Stimulated activated CD4-positive, alpha-beta T cell treated with anti-CD3 and anti-CD28 coated beads, Interleukin-15, amount 100 ng/mL, for 1 hour (primary cell): ENCODE data around the gene ORC3.
"Not testable (repeated sequence)": the region's sequence is repeated elsewhere in the genome, so short reads cannot be mapped to it uniquely, and the experiment has no call there.

Experiments
- DNase-seq, 2 donors: peaks; one replicate each; pipeline ENCODE4 v3.0.0-alpha.2; 2020; ENCODE audit warnings: low read depth in 1 of 2, low spot score in 1 of 2

The ORC3 gene

DNA sequence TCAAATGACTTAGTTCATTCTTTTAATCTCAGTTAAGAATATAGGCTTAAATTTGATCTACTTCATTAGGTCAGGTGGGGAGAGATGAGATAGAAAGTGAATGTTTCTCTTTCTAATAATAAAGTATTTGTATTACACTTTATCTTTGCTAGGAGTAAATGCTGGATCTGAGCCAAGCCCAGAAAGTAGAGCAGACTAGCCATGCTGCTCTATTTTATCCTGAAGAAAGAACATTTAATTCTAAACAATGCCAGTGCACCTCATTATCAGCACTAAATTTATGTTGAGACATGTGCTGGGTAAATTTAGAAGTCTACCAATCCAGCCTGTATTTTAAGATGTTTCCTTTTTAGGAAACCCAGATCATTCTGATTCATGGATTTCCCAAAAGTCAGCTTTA is 68.6 kb downstream of the ORC3 start:
- DNase-seq, result no peak

DNA sequence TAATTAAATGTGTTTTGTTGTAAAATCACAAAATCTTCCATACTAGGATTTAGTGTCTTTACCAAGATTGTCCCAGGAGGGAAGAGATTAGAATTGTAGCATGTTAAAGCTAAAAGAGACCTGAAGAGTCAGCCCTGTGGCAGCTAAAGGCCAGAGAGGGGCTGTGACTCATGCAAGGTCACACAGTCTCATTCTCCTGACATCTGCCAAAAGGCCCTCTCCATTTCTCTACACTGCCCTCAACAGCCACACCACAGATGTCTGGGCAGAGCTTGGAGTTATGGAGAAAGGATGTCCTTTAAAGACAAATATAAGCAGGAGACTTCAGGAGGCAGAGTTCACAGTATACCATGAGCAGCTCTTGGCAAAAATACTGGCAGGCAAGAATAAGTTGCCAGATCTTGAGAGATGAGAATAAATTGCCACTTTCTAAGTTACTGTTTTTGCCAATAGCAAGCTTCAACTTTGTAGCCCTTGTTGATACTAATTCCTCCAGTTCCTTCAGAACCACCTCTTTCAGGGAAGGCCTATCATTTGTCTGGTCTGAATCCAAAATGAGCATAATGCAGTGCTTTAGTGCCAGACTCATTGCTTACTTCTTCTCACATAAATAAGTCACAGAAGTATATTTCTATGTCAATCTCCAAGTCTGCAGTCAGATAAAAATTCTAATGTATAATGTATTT is 70.4 kb downstream of the ORC3 start:
- no peak for DNase-seq

DNA sequence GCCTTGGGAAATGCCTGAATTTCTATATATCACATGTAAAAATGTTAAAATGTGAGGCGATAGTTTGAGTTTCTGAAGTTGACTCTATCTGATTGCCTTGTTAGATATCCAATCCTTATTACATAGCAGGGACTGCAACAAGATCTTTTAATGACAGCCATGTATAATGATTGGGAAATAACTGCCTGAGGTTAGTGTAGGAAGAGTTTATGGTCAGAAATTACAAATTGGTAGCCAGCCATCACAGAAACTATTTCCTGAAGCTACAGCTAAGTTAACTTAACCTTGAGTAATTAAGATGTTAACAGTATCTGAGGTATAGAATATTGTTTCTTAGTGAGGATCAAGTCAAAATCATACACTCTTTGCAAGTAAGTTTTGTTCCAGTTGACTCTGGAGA is 71.1 kb downstream of the ORC3 start:
- no peak for DNase-seq

DNA sequence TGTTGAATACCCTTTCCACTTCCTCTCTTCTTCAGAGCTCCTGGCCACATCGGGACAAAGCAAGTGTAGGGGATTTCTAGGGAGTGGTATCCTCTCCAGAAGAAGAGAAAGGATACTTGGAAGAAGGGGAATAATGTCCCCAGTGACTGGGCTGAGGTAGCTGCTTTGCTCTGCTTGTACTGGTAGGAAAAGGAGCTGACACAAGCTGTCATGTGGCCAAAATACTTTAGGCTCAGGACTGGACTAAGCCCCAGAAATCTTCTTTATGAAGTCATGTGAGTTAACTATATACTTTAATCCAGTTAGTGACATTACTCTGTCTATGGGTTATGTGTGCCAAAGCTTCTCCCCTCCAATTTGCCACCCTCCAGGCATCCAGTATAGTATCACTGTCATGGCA is 71.6 kb downstream of the ORC3 start:
- DNase-seq, result no peak

DNA sequence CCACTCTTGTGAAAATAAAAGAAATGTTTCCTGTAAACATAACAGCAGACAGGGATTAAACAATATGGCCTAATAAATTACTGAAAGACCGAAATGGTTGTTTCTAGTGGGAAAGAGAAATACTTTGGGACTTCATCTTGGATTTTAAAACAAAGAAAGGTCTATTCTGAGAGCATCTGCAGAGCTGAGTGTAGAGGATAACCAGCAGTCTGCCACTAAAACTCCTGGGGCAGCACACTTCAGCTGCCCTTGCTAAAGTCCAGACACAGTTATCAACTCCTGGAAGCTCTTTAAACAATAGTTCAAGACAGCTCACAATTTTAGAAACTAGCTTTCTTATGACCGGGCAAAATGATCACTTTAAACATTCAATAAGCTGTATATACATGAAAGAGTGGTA is 73.5 kb downstream of the ORC3 start:
- no peak for DNase-seq

DNA sequence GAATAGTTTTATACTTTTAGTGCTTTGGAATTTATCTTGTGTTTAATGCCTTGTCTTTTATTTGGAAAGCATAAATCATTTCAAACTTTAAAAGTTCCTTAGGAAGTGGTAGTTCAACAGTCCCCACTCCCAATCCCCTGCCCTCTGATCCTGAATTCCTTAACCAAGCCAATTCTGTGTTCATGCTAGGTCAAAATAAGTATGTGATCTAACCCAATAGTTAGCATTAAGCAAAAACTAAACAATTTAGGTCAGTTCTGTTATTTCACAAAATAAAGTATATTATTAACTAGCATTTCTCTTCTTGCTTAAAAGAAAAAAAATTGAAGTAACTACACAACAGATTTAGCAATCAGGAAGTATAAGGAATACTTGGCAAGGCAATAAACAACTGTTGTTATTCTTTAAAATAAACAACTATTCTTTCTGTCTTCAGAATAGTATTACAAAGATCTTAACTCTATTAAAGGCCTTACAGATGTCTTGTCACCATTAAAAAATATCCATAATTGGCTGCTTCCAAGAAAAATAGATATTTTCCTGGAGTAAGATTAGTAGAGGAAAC is 75.1 kb downstream of the ORC3 start:
- no peak for DNase-seq

DNA sequence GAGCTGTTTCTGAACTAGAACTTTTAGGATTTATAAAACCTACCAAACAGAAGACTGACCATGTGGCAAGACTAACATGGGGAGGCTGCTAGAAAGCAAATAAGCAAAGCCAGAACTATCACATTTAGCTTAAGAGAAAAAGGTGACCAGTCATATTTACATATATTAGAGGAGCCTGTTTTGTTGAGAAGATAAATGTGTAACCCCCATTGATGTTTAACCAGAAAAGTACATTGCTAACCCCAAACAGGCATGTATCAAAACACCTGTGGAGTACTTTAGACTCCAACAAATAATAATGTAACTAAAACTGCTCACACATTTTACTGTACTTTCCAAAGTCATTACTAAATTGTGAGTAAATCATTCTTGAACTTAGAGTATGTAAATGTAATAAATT is 77.1 kb downstream of the ORC3 start:
- DNase-seq, result no peak

DNA sequence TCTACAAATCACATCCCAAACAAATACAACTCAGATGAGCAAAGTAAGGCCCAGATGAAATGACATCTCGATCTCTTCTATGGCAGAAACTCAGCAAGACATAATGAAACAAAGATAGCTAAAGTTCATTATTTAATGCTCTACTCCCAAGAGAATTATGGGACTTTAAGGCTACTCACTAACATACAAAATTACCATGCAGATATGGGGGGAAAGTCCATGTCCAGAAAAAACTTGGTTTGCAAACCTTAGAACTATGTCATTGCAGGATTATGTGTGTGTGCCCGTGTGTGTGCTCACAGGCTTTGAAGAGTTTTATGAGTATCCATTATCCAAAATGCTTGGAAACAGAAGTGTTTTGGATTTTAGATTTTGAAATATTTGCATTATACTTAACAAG is 78.1 kb downstream of the ORC3 start:
- DNase-seq, result no peak

DNA sequence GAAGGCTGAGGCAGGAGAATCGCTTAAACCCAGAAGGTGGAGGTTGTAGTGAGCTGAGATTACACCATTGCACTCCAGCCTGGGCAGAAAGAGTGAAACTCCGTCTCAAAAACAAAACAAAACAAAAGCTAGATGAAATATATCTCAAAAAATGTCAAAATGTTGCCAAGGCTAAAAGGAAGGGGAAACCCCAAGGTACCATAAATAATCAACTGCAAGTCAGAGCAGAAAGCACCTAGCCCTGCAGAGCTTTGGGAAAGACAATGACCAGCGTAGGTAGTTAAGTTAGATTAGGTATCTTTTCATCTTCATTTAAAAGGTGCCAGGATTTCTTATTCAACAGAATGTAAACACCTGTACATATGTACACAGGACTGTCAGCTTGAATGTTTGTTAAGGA is 79.1 kb downstream of the ORC3 start:
- no peak for DNase-seq

DNA sequence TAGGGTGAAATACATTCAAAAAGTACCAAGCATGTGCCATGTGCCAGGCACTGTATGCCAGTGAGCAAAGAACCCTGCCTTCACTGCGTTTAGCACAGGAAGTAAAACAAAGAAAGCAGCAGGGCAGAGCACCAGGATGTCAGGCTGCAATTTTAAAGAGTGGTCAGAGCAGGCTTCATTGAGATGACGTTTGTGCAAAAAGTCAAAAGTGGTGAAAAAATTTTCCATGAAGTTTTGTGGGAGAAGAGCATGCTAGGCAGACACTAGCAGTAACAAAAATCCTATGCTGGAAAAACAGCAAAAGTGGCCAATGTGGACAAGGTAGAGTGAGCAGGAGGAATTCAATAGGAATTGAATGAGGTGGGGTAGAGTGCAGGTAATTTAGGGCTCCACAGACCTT is 80.8 kb downstream of the ORC3 start:
- no peak for DNase-seq

DNA sequence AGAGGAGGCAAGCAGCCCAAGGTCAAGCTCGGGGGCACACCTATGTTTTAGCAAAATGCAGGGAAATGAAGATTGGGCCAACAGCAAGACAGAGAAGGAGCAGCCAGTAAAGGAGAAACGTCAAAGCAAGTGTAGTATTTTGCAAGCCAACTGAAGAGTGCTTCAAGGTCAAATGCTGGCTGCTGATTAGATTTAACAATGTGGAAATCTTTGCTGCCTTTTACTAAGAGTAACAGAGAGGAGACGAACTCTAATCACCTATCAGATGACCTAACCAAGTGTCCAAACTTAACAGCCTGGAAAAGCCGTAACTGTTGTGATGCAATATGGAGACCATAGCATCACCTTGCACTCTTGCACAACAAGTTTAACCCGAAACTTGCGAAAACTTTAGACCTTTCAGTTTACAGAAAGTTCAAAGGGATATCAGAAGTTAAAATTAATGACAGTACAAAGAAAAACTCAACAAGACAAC is 81.7 kb downstream of the ORC3 start:
- DNase-seq, result no peak

DNA sequence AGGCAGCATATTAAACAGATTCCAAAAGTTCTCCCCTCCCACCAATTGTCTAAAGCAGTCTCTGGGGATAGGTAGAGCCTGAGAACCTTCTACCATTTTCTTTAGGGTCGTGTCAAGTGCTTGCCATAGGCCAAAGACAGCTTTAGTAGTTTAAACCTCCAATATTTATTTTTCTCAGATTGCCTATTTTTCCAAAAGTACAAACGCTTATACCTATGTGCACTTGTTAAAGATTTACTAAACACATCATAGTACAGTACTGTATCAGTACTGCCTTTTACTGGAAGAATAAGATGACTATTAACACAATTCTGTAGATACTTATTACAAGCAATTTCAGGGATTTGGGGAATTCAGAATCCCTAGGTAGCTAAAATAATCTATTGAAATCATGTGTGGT is 82.7 kb downstream of the ORC3 start:
- DNase-seq, result no peak

DNA sequence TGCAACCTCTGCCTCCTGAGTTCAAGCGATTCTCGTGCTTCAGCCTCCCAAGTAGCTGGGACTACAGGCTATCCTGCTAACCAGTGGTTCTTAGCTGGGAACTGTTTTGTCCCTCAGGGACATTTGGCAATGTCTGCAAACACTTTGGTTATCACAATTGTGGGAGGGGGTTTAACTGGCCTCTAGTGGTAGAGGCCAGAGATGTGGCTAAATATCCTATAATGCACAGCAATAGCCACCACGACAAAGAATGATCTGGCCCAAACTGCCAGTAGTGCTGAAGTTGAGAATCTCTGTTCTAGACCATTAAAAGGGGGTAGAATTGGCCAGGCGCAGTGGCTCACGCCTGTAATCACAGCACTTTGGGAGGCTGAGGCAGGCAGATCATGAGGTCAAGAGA is 83.3 kb downstream of the ORC3 start:
- DNase-seq, result no peak

DNA sequence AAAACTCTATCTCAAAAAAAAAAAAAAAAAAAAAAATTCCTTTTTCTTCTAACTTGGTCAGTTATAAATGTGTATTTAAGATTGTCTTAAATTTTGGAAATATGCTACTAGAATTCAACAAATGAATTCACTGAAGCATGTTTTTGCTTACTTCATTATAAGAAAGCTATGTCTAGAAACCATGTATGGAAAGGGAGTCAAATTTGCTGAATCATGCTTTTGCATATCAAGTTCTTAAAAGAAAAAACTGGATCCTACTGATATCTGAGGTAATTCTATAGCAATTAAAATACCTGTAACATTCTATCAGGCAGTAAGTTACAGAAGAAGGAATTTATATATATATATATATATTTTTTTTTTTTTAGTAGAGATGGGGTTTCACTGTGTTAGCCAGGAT is 84.4 kb downstream of the ORC3 start:
- DNase-seq, result no peak

DNA sequence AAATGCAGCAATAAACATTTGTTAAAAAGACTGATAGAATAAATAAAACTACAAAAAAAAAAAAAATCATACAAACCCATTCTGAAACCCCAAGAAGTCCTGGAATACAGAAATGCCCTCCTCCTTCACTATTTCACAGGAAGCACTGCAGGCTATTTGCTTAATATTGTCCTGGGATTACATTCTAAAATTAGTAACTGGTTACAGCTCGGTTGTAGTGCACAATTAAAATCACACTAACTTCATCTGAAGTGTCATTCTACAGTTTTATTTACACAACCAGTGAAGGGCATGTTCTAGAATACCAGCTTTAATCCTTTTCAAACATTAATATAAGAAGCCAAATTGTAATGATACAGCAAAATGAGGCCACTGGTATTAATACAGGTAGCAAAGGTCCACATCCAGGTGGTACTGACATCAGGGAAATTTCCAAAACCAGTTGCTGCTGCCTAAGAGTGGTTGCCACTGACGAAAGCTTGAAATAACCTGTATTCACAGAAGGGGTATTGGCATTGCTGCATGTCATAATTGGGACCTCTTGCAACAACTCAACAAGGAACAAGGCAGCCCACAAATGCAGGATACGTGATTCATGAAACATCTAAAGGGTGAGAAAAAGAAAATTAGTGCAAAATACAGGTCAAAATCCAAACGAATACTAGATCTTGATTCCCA is 85.2 kb downstream of the ORC3 start:
- DNase-seq, result no peak

DNA sequence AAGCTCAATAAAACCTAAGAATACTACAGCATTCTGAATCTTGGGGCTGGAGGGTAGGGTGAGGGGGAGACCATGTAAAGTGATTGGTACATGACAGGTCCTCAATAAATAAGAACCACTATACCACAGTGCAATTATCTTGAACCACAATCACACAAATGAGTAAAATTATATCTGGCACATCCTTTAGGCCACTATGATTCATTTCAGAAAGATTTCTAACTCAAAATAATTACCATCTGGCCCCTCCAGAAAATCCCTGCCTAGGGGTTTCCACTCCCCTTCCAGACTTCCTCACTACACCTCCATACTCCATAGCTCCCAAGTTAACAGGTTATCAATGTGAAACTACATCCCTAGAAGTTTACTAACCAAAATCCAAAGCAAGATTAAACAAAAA is 92.4 kb downstream of the ORC3 start:
- DNase-seq, result no peak

DNA sequence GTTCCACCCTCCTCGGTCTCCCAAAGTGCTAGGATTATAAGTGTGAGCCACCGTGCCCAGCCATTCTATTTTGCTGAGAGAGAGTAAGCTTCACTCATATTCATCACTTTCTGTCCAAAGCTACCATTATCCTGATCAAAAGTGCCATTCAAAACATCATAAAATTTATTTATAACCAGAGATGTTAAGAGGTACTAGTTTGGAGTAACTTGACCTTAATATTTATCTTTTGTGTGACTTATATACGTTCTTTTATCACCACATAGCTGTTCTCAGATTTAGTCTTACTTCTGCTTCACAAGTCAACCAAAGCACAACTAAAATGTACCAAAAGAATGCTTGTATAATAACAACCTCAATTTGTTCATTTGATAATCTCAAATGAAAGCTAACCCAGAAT is 94.0 kb downstream of the ORC3 start:
- DNase-seq, result no peak

DNA sequence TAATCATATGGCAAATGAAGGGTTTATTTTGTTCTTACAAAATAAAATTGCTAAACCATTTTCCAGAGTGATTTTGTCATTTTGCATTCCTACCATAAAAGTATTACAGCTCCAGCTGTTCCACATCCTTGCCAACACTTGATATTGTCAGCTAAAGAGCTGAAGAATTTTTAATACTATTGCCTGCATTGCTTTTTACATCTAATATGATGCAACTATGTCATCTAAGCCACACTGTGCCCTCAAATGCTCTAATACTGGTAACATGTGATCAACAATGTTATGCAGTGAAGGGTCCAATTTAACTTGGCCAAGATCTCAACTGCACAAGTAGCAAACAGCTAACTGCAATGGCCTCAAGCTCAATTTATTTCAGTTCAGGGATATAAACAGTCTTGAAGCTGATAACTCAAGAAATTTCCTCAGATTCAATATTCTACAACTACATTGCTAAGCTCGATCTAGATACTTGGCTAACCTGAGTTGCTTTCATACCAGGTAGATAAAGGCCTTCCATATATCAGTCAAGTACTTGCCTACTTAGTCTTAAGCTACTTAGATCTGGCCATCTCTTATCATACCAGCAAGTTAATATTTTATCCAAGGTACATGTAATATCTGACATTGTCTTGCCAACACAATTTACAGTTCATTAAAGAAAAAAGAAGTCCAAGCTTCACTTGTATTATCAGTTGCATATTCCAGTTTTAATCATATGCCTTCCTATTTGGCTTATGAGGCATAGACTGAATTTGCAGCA is 95.1 kb downstream of the ORC3 start:
- DNase-seq, result no peak

DNA sequence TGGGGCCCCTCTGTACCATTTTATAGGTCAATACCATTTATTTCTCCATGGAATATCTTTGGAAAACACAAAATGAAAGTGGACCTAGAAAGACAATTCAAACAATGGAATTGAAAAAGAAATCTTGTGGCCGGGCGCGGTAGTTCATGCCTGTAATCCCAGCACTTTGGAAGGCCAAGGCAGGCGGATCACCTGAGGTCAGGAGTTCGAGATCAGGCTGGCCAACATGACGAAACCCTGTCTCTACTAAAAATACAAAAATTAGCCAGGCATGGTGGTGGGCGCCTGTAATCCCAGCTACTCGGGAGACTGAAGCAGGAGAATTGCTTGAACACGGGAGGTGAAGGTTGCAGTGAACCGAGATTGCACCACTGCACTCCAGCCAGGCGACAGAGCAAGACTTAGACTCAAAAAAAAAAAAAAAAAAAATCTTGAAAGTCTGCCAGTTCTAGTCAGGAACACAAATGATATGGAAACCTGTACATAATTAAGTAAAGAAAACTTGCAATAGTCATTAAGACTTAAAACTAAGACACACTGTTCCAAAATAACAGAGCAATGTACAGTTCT is 96.8 kb downstream of the ORC3 start:
- DNase-seq, result not testable (repeated sequence)

DNA sequence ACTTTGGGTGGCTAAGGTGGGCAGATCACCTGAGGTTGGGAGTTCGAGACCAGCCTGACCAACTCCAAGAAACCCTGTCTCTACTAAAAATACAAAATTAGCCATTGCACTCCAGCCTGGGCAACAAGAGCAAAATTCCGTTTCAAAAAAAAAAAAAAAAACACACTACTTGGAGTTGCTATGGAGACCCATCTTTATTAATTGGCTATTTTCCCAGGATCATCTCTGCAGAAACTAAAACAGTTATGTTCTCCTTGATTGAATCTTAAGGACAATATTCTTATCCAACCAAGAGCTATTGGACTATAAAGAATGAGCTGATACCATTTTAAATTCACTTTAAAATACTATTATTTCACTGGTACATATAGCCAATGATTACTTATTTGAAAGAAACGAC is 97.4 kb downstream of the ORC3 start:
- no peak for DNase-seq

DNA sequence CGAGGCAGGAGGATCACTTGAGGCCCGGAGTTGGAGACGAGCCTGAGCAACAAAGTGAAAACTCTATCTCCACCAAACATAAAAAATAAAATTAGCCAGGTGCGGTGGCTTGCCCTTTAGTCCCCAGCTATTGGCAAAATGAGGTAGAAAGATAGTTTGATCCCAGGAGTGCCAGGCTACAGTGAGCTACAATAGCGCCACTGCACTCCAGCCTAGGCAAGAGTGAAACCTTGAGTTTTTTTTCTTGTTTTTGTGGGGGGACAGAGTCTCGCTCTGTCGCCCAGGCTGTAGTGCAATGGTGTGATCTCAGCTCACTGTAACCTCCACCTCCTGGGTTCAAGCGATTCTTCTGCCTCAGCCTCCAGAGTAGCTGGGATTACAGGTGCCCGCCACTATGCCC is 98.0 kb downstream of the ORC3 start:
- DNase-seq, result not testable (repeated sequence)

DNA sequence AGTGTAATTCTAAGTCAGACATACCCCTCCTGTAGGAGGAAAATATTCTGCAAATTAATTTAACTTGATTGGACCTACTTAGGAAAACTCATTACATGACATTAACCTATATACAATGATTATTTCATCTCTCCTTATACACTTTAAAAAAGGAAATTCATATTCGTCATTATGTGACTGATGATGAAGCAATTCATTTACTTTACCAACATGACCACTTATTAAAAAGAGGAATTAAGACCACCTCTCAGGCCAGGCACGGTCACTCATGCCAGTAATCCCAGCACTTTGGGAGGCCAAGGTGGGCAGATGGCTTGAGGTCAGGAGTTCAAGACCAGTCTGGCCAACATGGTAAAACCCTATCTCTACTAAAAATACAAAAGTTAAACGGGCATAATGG is 100.5 kb downstream of the ORC3 start:
- no peak for DNase-seq
